AG08396 (cell line): ENCODE results near the gene HJURP.
A peak's percentile ranks its signal among the peaks of the same experiment; 100 is the strongest.
"Not testable (repeated sequence)": the region's sequence is repeated elsewhere in the genome, so short reads cannot be mapped to it uniquely, and the experiment has no call there.

Source experiments
- DNase-seq: peaks from one replicate; pipeline ENCODE4 v3.0.0; 2012; ENCODE audit warnings: low spot score, mixed read lengths

HJURP gene, protein sequence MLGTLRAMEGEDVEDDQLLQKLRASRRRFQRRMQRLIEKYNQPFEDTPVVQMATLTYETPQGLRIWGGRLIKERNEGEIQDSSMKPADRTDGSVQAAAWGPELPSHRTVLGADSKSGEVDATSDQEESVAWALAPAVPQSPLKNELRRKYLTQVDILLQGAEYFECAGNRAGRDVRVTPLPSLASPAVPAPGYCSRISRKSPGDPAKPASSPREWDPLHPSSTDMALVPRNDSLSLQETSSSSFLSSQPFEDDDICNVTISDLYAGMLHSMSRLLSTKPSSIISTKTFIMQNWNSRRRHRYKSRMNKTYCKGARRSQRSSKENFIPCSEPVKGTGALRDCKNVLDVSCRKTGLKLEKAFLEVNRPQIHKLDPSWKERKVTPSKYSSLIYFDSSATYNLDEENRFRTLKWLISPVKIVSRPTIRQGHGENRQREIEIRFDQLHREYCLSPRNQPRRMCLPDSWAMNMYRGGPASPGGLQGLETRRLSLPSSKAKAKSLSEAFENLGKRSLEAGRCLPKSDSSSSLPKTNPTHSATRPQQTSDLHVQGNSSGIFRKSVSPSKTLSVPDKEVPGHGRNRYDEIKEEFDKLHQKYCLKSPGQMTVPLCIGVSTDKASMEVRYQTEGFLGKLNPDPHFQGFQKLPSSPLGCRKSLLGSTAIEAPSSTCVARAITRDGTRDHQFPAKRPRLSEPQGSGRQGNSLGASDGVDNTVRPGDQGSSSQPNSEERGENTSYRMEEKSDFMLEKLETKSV

DNA sequence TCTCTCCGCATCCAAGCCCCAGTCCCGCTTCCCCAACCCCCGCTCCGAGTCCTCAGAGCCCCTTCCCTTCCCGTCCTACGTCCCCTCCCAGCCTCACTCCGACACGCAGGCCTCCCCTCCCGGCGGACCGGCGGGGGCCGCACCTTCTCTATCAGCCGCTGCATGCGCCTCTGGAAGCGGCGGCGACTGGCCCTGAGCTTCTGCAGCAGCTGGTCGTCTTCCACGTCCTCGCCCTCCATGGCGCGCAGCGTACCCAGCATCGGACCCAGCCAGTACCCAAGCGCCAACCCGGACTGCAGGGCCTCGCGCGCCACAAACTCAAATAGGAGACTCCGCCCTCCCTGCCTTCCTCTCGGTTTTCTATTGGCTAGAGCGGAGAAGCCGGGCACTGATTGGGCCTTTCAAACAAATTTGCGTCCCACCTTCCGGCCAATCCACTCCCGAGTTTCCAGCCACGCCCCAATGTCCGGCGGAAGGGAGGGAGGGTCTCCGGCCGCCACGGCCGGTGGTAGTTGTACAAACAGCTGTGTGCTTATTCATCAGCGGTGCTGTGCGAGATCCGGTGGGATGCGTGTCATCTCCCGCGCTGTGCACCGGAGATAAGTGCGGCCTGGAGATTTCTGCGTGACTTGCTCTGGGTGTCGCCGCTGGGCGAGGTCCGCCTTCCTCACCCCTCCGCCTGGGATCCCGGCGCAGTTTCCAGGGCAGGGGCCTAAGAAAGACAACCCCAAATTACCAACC, at the start of gene HJURP:
HJURP (minus strand) TSS at position 295 of the 741 bp plus-strand sequence; CDS start at position 260, 35 bp downstream.
- DNase-seq = peak; percentile 99

DNA sequence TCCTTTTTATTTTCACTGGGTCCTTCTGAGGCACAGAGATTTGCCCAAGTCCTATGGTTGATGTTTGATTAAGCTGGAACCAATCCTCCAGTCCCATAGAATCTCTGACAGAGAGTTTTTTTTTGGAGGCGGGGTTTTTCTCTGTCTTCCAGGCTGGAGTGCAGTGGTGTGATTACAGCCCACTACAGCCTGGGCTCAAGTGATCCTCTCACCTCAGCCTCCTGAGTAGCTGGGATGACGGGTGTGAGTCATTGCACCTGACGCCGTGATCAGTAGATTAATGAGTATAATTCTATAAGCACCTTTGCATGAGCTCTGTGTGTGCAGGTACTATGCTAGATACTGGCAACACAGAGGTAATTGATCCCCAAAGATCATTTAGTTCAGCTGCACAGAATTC, 47.5 kb upstream of the HJURP start:
- DNase-seq = no peak

DNA sequence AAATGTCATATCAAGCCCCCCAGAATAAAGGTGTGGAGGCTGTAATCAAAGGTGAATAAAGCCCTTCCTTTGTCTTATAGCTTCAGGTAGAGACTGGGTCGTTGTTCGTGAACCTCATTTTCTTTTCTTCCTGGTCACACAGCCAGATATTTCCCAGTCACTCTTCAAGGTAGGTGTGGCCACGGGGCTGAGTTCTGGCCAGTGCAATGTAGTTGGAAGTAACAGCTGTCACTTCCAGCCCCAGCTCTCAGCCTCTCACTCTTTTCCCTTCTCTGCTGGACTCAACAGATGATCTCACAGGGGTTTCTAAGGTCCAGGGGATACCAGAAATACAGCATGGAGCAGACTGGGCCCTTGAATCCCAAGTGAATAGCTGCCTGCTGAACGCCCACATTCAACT, 47.0 kb upstream of the HJURP start:
- DNase-seq = no peak

DNA sequence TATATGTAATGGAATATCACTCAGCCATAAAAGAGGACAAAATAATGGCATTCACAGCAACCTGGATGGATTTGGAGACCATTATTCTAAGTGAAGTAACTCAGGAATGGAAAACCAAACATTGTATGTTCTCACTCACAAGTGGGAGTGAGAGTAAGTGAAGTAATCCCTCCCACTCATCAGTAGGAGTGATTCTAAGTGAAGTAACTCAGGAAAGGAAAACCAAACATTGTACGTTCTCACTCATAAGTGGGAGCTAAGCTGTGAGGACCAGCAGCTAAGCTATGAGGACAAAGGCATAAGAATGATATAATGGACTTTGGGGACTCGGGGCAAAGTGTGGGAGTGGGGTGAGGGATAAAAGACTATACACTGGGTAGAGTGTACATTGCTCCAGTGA, 41.9 kb upstream of the HJURP start:
- DNase-seq = not testable (repeated sequence)

DNA sequence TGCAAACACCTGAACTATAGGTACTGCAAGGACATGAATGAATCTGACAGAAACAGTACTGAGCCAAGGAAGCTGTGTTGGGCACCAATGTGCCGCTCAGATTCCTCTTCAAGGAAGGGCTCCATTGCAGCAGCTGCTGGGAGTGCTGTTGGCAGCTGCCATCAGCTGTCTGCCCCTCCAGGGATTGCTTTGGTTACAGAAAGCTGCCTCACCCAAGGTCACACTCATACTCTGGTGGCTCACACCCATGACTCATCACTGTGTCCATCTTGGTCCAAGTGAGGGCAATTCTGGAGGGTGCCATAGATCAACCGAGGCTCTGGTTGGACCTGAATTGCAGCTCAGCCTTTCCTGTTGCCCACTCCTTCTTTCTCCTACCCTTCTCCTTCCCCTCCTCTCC, 38.5 kb upstream of the HJURP start:
- no peak for DNase-seq

DNA sequence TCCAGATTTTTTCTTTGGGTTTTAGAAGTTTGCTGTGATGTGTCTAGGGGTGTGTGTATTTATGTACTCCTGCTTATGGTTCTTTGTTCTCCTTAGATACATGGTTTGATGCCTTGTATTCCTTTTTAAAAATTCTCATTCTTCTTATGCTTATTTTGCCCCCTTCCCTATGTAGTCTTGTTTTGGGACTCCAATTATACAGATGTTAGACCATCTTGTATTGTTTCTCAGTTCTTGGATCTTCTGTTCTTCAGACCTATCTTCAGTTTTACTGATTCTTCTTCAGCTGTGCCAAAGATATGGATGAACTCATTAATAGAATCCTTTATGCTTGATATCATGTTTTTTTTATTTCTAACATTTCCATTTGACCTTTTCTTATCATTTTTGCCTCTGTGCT, 28.0 kb upstream of the HJURP start:
- no peak for DNase-seq

DNA sequence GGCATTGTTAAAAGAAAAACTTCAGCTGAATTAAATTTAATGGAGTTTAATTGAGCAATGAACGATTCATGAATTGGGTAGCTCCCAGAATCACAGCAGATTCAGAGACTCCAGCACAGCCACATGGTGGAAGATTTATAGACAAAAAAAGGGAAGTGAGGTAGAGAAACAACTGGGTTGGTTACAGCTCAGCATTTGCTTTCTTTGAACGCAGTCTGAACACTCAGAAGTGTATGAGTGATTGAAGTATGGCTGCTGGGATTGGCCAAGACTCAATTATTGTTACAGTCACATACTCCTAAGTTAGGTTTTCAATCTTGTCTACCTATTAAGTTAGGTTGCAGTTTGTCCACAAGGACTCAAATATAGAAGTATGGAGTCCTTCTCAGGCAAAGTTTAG, 17.8 kb upstream of the HJURP start:
- DNase-seq = not testable (repeated sequence)

DNA sequence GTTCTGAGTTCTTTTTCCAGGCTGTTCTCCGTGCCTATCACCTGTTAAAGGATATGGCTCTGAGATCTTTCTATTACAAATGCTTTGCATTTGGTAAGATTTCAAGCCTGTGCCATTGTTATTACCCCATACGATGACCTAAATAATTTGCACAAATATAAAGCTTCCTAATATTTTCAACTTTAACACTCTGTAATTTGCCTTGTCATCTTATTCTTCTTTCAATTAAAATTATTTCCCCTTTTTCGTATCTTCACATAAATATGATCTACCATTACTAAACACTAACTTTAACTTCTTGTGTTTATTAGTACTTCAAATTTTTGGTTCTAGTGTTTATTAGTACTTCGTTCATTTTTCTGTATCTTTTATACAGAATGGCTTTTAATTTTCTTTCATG, 17.1 kb upstream of the HJURP start:
- DNase-seq = no peak

DNA sequence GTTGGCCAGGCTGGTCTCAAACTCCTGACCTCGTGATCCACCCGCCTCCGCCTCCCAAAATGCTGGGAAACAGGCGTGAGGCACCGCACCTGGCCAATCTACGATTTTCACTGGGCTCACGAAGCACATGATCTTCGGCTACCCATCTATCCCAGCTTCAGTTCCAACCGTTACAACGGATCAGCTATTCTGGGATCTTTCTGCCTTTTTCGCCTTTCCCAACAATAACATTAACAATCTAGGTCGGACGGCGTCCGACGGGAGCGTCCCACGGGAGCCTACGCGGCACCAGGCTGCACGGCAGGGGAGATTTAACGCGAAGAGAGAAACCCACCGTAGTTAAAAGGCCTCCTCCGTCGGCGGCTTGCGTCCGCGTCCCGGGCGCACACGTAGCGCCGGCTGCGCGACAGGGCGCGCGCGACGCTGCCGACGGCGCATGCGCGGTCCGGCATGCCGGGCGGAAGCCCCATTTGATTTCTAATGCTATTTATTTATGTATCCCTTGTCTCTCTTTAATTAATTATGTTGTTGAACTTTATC, 13.7 kb upstream of the HJURP start, which contains the start of gene MSL3B:
MSL3B (minus strand) TSS at position 394 of the 540 bp plus-strand sequence.
- peak; percentile 73 for DNase-seq

DNA sequence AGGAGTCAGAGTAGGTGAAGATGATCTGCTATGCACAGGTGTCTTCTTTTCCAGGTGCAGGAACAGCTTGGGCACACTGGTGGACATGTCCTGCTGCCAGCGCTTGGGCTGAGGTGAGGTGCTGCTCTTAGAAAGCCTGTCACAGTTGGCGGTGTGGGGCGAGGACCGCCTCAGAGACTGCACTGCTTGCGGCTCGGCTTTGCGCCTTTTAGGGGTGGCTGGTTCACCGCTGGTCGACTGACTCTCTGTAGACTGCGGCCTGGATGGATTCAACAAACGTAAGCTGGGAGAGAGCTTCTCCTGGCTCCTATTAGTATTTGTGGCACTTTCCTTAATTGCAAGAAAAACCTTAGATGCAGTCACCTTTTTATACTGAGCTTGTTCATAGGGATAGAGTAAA, 12.1 kb upstream of the HJURP start:
- DNase-seq = no peak

DNA sequence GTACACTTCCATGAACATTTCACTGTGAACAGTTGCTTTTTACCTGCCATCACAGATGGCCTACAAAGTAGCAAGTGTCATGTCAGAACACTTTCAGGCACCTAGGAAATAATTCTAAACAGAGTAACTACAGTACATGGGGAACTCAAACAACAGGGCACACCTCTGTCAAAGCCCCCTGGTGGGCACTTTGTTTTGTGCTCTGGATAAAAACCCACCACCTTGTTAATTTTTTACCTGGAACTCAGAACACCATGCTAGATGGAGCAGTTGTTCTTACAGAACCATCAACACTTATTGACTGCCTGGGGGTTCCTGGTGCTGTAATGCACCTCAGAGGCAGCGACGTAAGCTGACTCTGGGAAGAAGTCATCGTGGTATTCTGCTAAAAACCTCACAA, 11.5 kb upstream of the HJURP start:
- no peak for DNase-seq

DNA sequence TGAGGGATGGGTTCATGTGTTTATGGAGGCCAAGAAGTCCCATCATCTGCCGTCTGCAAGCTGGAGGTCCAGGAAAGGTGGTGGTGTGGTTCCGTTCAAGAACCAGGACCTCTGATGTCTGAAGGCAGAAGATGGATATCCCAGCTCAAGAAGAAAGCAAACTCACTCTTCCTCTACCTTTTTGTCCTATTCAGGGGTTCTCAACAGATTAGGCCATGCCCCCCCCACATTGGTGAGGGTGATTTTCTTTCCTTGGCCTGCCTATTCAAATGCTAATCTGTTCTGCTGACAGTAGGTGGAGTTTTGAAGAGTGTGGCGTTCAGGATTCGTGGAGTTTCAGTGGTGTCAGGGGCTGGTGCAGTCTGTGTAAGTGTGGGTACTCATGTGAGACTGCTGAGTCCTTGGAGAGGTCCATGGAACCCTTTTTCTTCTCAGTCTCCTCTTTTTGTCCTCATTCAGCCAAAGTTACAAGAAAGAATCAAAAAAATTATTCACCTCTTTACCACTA, 8.0 kb upstream of the HJURP start:
- no peak for DNase-seq

DNA sequence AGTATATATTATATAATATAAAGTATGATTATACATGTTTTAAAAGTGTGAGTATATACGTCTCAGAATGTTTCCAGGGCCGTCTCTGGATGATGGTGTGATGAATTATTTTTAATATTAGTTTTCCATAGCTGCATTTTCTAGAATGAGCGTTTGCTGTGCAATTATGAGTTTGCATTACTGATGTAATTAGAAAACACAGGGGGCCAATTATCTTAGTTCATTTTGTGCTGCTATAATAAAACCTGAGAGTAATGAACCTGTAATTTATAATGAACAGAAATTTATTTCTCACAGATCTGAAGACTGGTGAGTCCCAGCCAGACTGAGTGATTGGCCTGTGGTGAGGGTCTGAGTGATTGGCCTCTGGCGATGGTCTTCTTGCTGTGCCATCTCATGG, 4.0 kb upstream of the HJURP start:
- no peak for DNase-seq

DNA sequence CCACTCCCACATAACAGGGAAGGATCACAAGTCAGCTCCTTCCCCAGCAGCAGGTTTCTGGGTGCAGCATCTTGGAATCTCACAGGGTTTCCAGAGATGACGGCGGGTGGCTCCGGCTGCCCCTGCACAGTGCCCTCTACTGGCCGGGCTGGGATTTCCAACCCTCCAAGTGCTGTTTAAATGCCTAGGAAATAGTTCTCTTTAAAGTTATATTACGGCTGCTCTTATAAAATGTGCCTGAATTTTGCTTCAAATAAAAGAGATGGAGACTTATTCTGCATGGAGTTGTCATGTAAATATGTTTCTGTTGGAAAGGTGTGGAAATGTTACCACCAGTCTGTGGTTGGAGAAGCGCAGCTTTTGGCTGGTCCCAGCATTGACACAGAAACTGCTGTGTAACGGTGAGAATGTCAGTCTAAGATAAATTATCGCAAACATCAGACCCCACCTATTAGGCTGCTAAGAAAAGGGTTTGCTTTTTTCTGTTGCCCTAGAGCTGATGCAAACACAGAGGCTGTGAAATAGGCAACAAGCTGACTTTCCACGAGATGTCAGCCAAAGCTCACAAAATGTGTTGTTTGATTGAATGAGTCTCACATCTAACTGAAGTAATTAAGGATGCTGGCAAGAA, 3.3 kb upstream of the HJURP start:
- peak; percentile 41 for DNase-seq

DNA sequence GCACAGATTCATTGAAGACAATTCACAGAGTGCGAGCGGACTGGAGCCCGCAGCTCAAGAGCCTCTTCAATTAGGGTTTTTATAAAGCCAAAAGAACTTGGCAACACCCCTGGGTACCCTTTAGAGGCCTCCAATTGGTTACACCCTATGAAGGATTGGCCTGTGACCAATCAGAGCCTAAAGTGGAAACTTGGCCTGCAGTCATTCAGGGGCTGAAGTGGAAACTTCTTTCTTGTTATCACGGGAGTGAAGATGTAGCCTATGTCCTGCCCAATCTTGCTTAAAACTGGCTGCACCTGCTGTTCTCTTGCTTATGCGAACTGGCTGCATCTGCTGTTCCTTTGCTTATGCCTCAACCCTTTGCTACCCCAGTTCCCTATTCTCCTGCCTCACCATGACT, 1.8 kb upstream of the HJURP start:
- DNase-seq = no peak

DNA sequence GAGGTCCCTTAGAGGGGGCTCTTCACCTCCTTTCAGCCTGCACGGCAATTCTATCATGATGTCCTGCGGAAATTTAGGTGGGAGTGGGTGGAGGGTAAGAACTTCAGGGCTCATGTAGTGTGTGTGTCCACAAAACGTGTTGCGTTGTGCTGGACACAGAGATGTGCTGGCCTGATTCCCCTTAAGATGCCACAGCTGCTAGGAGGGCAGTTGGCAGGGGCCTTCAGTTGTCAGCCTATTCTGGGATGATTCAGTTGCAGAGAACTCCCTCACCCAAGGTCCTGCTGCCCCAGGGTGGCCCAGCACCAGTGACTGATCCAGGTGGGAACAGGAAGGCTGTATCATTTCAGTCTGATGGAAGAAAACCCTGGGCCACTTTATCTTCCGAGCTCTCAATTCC, 1.0 kb upstream of the HJURP start:
- no peak for DNase-seq

DNA sequence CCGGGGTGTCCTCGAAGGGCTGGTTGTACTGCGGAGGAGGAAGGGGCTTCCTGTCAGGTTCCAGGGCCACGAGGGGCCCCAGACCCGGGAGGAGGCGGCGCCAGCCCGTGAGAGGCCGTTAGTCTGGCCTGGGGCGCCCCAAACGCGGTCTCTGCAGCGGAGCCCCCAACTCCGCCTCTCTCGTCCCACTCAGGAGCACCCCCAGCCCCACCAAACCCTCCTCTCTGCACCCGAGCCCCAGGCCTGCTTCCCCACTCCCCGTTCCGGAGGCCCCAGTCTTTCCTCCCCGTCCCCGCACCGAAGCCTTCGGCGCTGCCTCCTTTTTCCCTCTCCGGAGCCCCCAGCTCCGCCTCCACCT, 473 bp downstream of the HJURP start:
- no peak for DNase-seq

DNA sequence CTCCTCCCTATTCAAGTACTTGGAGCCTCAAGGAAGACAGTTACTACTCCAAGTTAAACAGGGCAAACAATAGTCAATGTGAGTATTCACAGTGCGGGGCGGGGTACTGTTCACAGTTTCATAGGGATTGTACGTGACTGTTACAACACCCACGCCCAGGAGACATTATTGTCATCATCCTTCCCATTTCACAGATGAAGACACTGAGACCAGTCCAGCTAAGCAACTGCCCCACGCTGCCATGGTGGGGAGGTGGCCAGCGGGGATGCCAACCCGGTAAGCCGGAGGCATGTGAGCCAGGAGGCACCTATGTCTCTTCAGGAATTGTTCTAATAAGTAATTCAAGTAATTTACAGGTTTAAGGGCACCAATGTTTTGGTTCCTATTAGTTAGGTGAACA, 982 bp downstream of the HJURP start:
- no peak for DNase-seq

DNA sequence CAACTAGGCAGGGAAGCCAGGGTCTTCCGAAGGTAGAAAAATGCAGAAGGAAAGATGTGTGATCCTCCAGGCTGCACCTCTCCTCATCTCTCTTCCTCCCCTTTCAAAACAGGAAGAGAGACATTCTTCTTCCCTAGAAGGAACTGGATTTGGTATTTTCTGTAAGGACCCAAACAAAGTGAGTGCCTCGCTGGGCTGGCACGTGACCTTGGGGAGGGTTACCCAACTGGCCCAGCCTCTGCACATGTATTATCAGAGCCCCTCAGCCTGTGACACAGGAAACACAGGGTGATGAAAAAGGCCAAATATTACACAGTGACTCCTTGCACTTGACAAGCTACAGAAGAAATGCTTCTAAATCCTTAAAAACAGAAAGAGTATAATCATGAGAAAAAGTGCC, 2.3 kb downstream of the HJURP start:
- DNase-seq = no peak

DNA sequence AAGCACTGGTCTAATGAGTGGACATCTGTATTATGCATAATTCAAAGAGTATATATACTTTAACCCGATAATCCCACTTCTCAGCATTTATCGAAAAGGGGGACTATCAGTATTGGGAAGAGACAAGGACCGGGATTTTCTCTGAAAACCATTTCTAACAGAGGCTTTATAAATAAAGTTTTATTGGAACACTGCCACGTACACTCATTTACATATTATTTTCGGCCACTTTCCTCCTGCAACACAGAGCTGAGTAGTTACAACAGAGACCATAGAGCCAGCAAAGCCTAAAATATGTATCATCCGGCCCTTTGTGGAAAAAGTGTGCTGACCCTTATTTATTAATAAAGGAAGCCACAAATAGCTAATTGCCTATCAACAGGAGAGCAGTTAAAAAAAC, 3.2 kb downstream of the HJURP start:
- no peak for DNase-seq

DNA sequence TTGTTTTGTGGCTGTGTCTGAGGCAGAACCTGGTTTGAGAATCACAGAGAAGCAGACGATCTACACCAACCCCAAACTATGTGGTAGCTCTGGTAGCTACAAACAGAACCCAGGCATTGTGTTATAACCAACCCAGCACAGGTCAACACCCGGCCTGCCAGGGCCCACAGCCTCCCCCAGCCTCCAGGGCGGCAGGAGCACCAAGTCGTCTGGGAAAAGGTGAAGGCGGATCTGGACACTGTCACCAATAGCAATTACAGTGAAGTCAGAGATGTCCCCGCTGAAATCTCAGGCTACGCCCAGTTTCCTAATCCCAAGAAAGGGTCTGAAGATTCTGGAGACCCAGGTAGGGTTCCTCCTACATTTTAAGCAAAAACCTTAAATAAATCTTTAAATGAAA, 3.6 kb downstream of the HJURP start:
- DNase-seq = no peak
